H1 (cell line): ENCODE data around the gene PRICKLE3. TPM values are rescaled to one million over a fixed set of nuclear protein-coding genes. Genes with fewer than 3 reads are reported as not detected.

Source experiments
- CTCF ChIA-PET: fragments of 300-600 bp; sonication (Branson Sonifier 250); formaldehyde crosslinking; loops from one replicate; lab custom pipeline; 2021; ENCODE audit not compliant: partially characterized antibody; lab: Charles Lee
- POLR2A ChIA-PET: fragments of 300-600 bp; sonication (Branson Sonifier 250); formaldehyde crosslinking; loops from one replicate; lab custom pipeline; 2021; ENCODE audit warnings: inconsistent platforms; ENCODE audit not compliant: partially characterized antibody; lab: Charles Lee
- DNase-seq, 2 experiments: peaks; one replicate each; pipeline versions ENCODE4 v3.0.0 to v3.0.0-alpha.2; 2010 to 2022; ENCODE audit warnings: low spot score in 2 of 2, low read depth in 1 of 2, mixed read lengths in 1 of 2
- FAIRE-seq: peaks from 2 replicates; lab custom pipeline; 2011; peaks lifted over from hg19 to GRCh38; lab: Jason Lieb, UNC
- H2AFZ ChIP-seq: 2 replicates; pipeline ENCODE4 v1.8.1; 2012; ENCODE audit warnings: low read length, inconsistent platforms
- H2AK5ac ChIP-seq: 2 replicates; pipeline ENCODE4 v1.6.1; 2013; ENCODE audit warnings: low read depth, low read length
- H2BK120ac ChIP-seq: replicated peaks from 2 replicates; pipeline ENCODE3; 2013; ENCODE audit warnings: low read depth, low read length, inconsistent platforms
- H2BK12ac ChIP-seq: 2 replicates; pipeline ENCODE4 v1.6.1; 2013; ENCODE audit warnings: low read depth, low read length
- H2BK15ac ChIP-seq: 2 replicates; pipeline ENCODE4 v1.6.1; 2013; ENCODE audit warnings: low read length
- H2BK20ac ChIP-seq: 2 replicates; pipeline ENCODE4 v1.6.1; 2013; ENCODE audit warnings: low read length
- H2BK5ac ChIP-seq: 2 replicates; pipeline ENCODE4 v1.6.1; 2013; ENCODE audit warnings: low read depth, low read length
- H3K14ac ChIP-seq: 2 replicates; pipeline ENCODE4 v1.6.1; 2013; ENCODE audit warnings: inconsistent platforms; ENCODE audit not compliant: insufficient read length
- H3K18ac ChIP-seq: 2 replicates; pipeline ENCODE4 v1.6.1; 2013; ENCODE audit warnings: low read length; ENCODE audit errors: extremely low read depth
- H3K23ac ChIP-seq: 2 replicates; pipeline ENCODE4 v1.6.1; 2013; ENCODE audit warnings: inconsistent platforms; ENCODE audit not compliant: insufficient read length
- H3K23me2 ChIP-seq: 2 replicates; pipeline ENCODE4 v1.6.1; 2013; ENCODE audit warnings: low read depth, low read length
- H3K27ac ChIP-seq: 2 replicates; pipeline ENCODE4 v1.6.1; 2011; ENCODE audit warnings: low read depth, low read length, inconsistent platforms
- H3K27me3 ChIP-seq, 4 experiments: replicated peaks in 1 of 4; 1 replicate in 1 of 4; 2 replicates in 3 of 4; pipeline versions ENCODE4 v1.6.1 to v1.8.1; 2011 to 2013; ENCODE audit warnings: low read length in 3 of 4, mild to moderate bottlenecking in 3 of 4, inconsistent platforms in 2 of 4, mixed read lengths in 2 of 4, moderate library complexity in 1 of 4; ENCODE audit not compliant: control insufficient read depth in 3 of 4, insufficient read depth in 3 of 4; ENCODE audit errors: extremely low read depth in 1 of 4
- H3K36me3 ChIP-seq, 4 experiments: 2 replicates each; pipeline versions ENCODE4 v1.6.1 to v1.8.1; 2011 to 2013; ENCODE audit warnings: mild to moderate bottlenecking in 4 of 4, low read length in 3 of 4, moderate library complexity in 2 of 4, control low read depth in 1 of 4, inconsistent platforms in 1 of 4; ENCODE audit not compliant: insufficient read depth in 4 of 4, control insufficient read depth in 2 of 4
- H3K4ac ChIP-seq: replicated peaks from 2 replicates; pipeline ENCODE3; 2013; ENCODE audit warnings: low read length, low read depth, mixed read lengths, inconsistent platforms; ENCODE audit not compliant: insufficient read length
- H3K4me1 ChIP-seq, 4 experiments: replicated peaks in 1 of 4; 1 replicate in 1 of 4; 2 replicates in 3 of 4; pipeline versions ENCODE4 v1.6.1 to v1.8.1; 2011 to 2013; ENCODE audit warnings: low read length in 3 of 4, inconsistent platforms in 2 of 4, mixed read lengths in 1 of 4; ENCODE audit not compliant: insufficient read depth in 4 of 4, control insufficient read depth in 3 of 4
- H3K4me2 ChIP-seq, 2 experiments: 2 replicates each; pipeline versions ENCODE4 v1.6.1 to v1.8.1; 2011 to 2013; ENCODE audit warnings: low read depth in 2 of 2, low read length in 2 of 2, control low read depth in 1 of 2, inconsistent platforms in 1 of 2, mild to moderate bottlenecking in 1 of 2; ENCODE audit not compliant: insufficient read depth in 1 of 2
- H3K4me3 ChIP-seq, 4 experiments: fragments of 200-600, 300-600 bp in 1 of 4; sonication (generic), shearing (Covaris generic), sonication (Bioruptor Twin) in 1 of 4; 2 replicates each; pipeline versions ENCODE4 v1.5.1 to v1.8.1; 2011 to 2016; ENCODE audit warnings: low read length in 4 of 4, low read depth in 3 of 4, control low read depth in 2 of 4, inconsistent platforms in 2 of 4, mild to moderate bottlenecking in 2 of 4, mixed read lengths in 1 of 4, moderate library complexity in 1 of 4; ENCODE audit not compliant: insufficient read depth in 2 of 4; ENCODE audit errors: extremely low read depth in 1 of 4
- H3K56ac ChIP-seq: replicated peaks from 2 replicates; pipeline ENCODE3; 2013; ENCODE audit warnings: low read depth, mild to moderate bottlenecking, mixed read lengths, low read length, inconsistent platforms; ENCODE audit not compliant: insufficient read length
- H3K79me1 ChIP-seq: 2 replicates; pipeline ENCODE4 v1.6.1; 2013; ENCODE audit warnings: low read depth, low read length, control low read depth
- H3K79me2 ChIP-seq, 2 experiments: 2 replicates each; pipeline versions ENCODE4 v1.6.1 to v1.8.1; 2012 to 2013; ENCODE audit warnings: low read length in 2 of 2, mild to moderate bottlenecking in 2 of 2, inconsistent platforms in 1 of 2; ENCODE audit not compliant: insufficient read depth in 2 of 2, control insufficient read depth in 1 of 2
- H3K9ac ChIP-seq, 4 experiments: replicated peaks in 1 of 4; 1 replicate in 1 of 4; 2 replicates in 3 of 4; pipeline versions ENCODE4 v1.6.1 to v1.8.1; 2011 to 2013; ENCODE audit warnings: low read depth in 3 of 4, low read length in 3 of 4, control low read depth in 2 of 4, mild to moderate bottlenecking in 2 of 4, moderate library complexity in 2 of 4, inconsistent platforms in 1 of 4; ENCODE audit errors: extremely low read depth in 1 of 4
- H3K9me3 ChIP-seq, 2 experiments: 2 replicates each; pipeline versions ENCODE4 v1.6.1 to v1.8.1; 2012 to 2013; ENCODE audit warnings: mild to moderate bottlenecking in 2 of 2, moderate library complexity in 2 of 2, control low read depth in 1 of 2, inconsistent platforms in 1 of 2, low read depth in 1 of 2, low read length in 1 of 2, mixed read lengths in 1 of 2; ENCODE audit not compliant: insufficient read depth in 2 of 2
- H4K20me1 ChIP-seq, 2 experiments: replicated peaks in 1 of 2; 2 replicates each; pipeline versions ENCODE3 to v1.8.1; 2011 to 2013; ENCODE audit warnings: inconsistent platforms in 2 of 2, low read length in 2 of 2, mild to moderate bottlenecking in 1 of 2; ENCODE audit not compliant: insufficient read depth in 2 of 2, control insufficient read depth in 1 of 2
- H4K5ac ChIP-seq: 2 replicates; pipeline ENCODE4 v1.6.1; 2013; ENCODE audit warnings: low read length, low read depth, mixed read lengths, inconsistent platforms; ENCODE audit not compliant: insufficient read length
- H4K8ac ChIP-seq: 2 replicates; pipeline ENCODE4 v1.8.0; 2013; ENCODE audit warnings: mild to moderate bottlenecking, moderate library complexity, low read length, inconsistent platforms; ENCODE audit not compliant: insufficient read depth; ENCODE audit errors: extremely low read depth
- H4K91ac ChIP-seq: replicated peaks from 2 replicates; pipeline ENCODE3; 2013; ENCODE audit warnings: low read length, mixed read lengths, inconsistent platforms; ENCODE audit not compliant: insufficient read length
- CHD2 ChIP-seq: IDR thresholded peaks from 2 replicates; pipeline ENCODE4 v1.6.1; 2012; ENCODE audit warnings: low read length, improper control_type of control experiment
- EP300 ChIP-seq, 2 experiments: IDR thresholded peaks; 1 replicate in 1 of 2; 2 replicates in 1 of 2; pipeline ENCODE4 v1.6.1; 2011 to 2012; ENCODE audit warnings: low read depth in 2 of 2, low read length in 2 of 2, mild to moderate bottlenecking in 2 of 2, borderline replicate concordance in 1 of 2, inconsistent platforms in 1 of 2, moderate library complexity in 1 of 2
- POLR2AphosphoS5 ChIP-seq: IDR thresholded peaks from 2 replicates; pipeline ENCODE4 v1.6.1; 2011; ENCODE audit warnings: low read depth, low read length
- SP1 ChIP-seq: IDR thresholded peaks from 2 replicates; pipeline ENCODE4 v1.6.1; 2011; ENCODE audit warnings: low read depth, low read length
- SUZ12 ChIP-seq: fragments of 200-600 bp; sonication (generic); IDR thresholded peaks from 2 replicates; pipeline ENCODE4 v1.6.1; 2012; ENCODE audit warnings: mild to moderate bottlenecking, inconsistent platforms, low read length, moderate library complexity, mixed read lengths
- YY1 ChIP-seq: IDR thresholded peaks from 2 replicates; pipeline ENCODE4 v1.6.1; 2011; ENCODE audit warnings: low read depth, mild to moderate bottlenecking, low read length
- ZNF274 ChIP-seq: IDR thresholded peaks from 2 replicates; pipeline ENCODE4 v1.7.0; 2012; ENCODE audit warnings: low read length, borderline replicate concordance; ENCODE audit errors: extremely low read depth
- WGBS, 2 experiments: shearing (Covaris generic) in 1 of 2; methylation state at CpG; one replicate each; pipeline versions ENCODE4 v1.1.6 to v1.1.7; 2013 to 2015; ENCODE audit warnings: low lambda C conversion rate in 2 of 2, mixed read lengths in 2 of 2, inconsistent platforms in 1 of 2, low coverage in 1 of 2, missing lambda C conversion rate in 1 of 2; ENCODE audit not compliant: insufficient replicate concordance in 2 of 2, insufficient coverage in 1 of 2, insufficient read length in 1 of 2; ENCODE audit errors: extremely low coverage in 1 of 2, missing lambda C conversion rate in 1 of 2; 5-methylcytosine and 5-hydroxymethylcytosine counted together
- polyA plus RNA-seq, 7 experiments: library from polyadenylated mRNA; depleted of rRNA in 3 of 7; stranded (reverse) in 5 of 7; unstranded in 2 of 7; fragments of >200 nt in 5 of 7; fragments of 200-250 nt in 2 of 7; gene quantifications; 1 replicate in 5 of 7; 2 replicates in 1 of 7; 4 replicates in 1 of 7; pipeline versions ENCODE4 v1.2.1 to v1.2.3, GENCODE V29; 2011 to 2013; ENCODE audit warnings: missing spikeins in 2 of 7, mixed read lengths in 2 of 7
- total RNA-seq: library from RNA; stranded (reverse); fragmentation: NEBNext Ultra II Directional; extraction: Animal tissue kit (Norgen Biotek cat#: 25700); gene quantifications from 2 replicates; pipeline ENCODE4 v1.2.1, GENCODE V29; 2021

PRICKLE3 gene
- total and polyA plus RNA-seq, 2 of the 8 experiments (the other 6 are each of a cell fraction or from before 2014, with no cell fraction given), result 9.1 to 10.6 TPM

GRCh38 chrX:49147282-49147681 is 38.9 kb downstream of the PRICKLE3 start:
- Histone ChIP-seq H4K91ac (no peak overlapping the region), H2AFZ (no peak overlapping the region), H3K4me1 (no peaks in the 10 kb centered on the region), H3K4ac (no peak overlapping the region), H2BK120ac (no peak overlapping the region), H3K79me2 (no peaks in the 10 kb centered on the region), H2BK12ac (no peak overlapping the region), H3K56ac (no peak overlapping the region), H3K9me3 (no peaks in the 10 kb centered on the region), H3K36me3 (no peaks in the 10 kb centered on the region), H3K27me3 (no peaks in the 10 kb centered on the region), H3K9ac (no peak overlapping the region), H4K8ac (no peak overlapping the region), H2BK5ac (no peak overlapping the region), H2BK15ac (no peak overlapping the region), H3K4me3 (no peak overlapping the region), H2AK5ac (no peak overlapping the region), H2BK20ac (no peak overlapping the region), H4K5ac (no peak overlapping the region), H3K23ac (no peak overlapping the region), H4K20me1 (no peaks in the 10 kb centered on the region), H3K4me2 (no peak overlapping the region), H3K23me2 (no peaks in the 10 kb centered on the region), H3K18ac (no peak overlapping the region), H3K79me1 (no peaks in the 10 kb centered on the region), H3K14ac (no peak overlapping the region), H3K27ac (no peak overlapping the region)
- CTCF ChIA-PET, result interaction anchor here (1.1 kb wide), 1 partner anchor 12 kb away, joined by 3 read pairs; no protein-coding TSS in a partner anchor
- POLR2A ChIA-PET, result no interaction called here
- TF ChIP-seq EP300 (IDR thresholded peaks at IDR 0.05; ENCODE audit: borderline replicate concordance in 1 of 2, low read depth in 2 of 2, low read length in 2 of 2), result no peak
- no peak for TF ChIP-seq SP1
- no peak for TF ChIP-seq POLR2AphosphoS5
- TF ChIP-seq ZNF274, result no peak
- no peak for TF ChIP-seq CHD2
- TF ChIP-seq SUZ12, result no peak
- no peak for TF ChIP-seq YY1
- WGBS, 2 experiments, result 95% methylated on average over 8 of the region's 8 CpGs; no CpG with 5 or more reads in 1 of the 2 experiments
- no peak for FAIRE-seq
- no peak for DNase-seq
